ENCODE measurements around the gene SMARCA5. TPM values are rescaled to one million over a fixed set of nuclear protein-coding genes. Genes with fewer than 3 reads are reported as not detected.
A peak's percentile ranks its signal among the peaks of the same experiment; 100 is the strongest.

Gene SMARCA5
- total and polyA plus RNA-seq, 5 donors, result 14.9 to 39.0 (median 30.3) TPM

GRCh38 chr4:143538979-143539669 is 25.6 kb downstream of the SMARCA5 start:
- Histone ChIP-seq H3K9me3 (ENCODE audit: control insufficient read depth, low read length) (no peaks in the 10 kb centered on the region), H3K4me3 (ENCODE audit: low read length) (no peak overlapping the region), H3K27me3 (ENCODE audit: control insufficient read depth, insufficient read depth) (no peaks in the 10 kb centered on the region), H3K4me1 (ENCODE audit: control insufficient read depth, insufficient read depth, low read length) (no peaks in the 10 kb centered on the region), H3K27ac (ENCODE audit: low read length) (no peak overlapping the region)
- WGBS, result 90% methylated on average over 4 of the region's 4 CpGs
- intact Hi-C loops (cut with DNase I), result no loop called here
- no peak for ATAC-seq
- no peak for DNase-seq

- H3K4me3 ChIP-seq (ENCODE audit: low read length), result no peak overlapping the region
- no peak overlapping the region for H3K27ac ChIP-seq (ENCODE audit: low read length)
- no peaks in the 10 kb centered on the region for H3K27me3 ChIP-seq (ENCODE audit: control insufficient read depth, insufficient read depth)
- H3K9me3 ChIP-seq (ENCODE audit: control insufficient read depth, low read length), result no peaks in the 10 kb centered on the region
- ATAC-seq (no peak), DNase-seq (no peak)
- 99% methylated on average over 3 of the region's 3 CpGs for WGBS
- no peaks in the 10 kb centered on the region for H3K4me1 ChIP-seq (ENCODE audit: control insufficient read depth, insufficient read depth, low read length)
- intact Hi-C loops (cut with DNase I), result no loop called here
Measured at GRCh38 chr4:143539670-143540023, 26.1 kb downstream of the SMARCA5 start.

- no peaks in the 10 kb centered on the region for H3K27me3 ChIP-seq (ENCODE audit: control insufficient read depth, insufficient read depth)
- 86% methylated on average over 2 of the region's 2 CpGs for WGBS
- ATAC-seq (no peak), DNase-seq (no peak)
- no peak overlapping the region for H3K4me3 ChIP-seq (ENCODE audit: low read length)
- H3K27ac ChIP-seq (ENCODE audit: low read length), result no peak overlapping the region
- H3K4me1 ChIP-seq (ENCODE audit: control insufficient read depth, insufficient read depth, low read length), result no peaks in the 10 kb centered on the region
- H3K9me3 ChIP-seq (ENCODE audit: control insufficient read depth, low read length), result no peaks in the 10 kb centered on the region
- intact Hi-C loops (cut with DNase I), result no loop called here
Measured at GRCh38 chr4:143549928-143550327, 36.4 kb downstream of the SMARCA5 start.

GRCh38 chr4:143554728-143555597 is 41.5 kb downstream of the SMARCA5 start:
- H3K9me3 ChIP-seq (ENCODE audit: control insufficient read depth, low read length), result no peaks in the 10 kb centered on the region
- H3K27ac ChIP-seq (ENCODE audit: low read length), result no peak overlapping the region
- intact Hi-C loops (cut with DNase I), result no loop called here
- no peak for ATAC-seq
- 72% methylated on average over 4 of the region's 4 CpGs for WGBS
- H3K4me3 ChIP-seq (ENCODE audit: low read length), result no peak overlapping the region
- no peaks in the 10 kb centered on the region for H3K27me3 ChIP-seq (ENCODE audit: control insufficient read depth, insufficient read depth)
- DNase-seq, result no peak
- no peaks in the 10 kb centered on the region for H3K4me1 ChIP-seq (ENCODE audit: control insufficient read depth, insufficient read depth, low read length)

- intact Hi-C loops (cut with DNase I), result no loop called here
- no peak overlapping the region for H3K27ac ChIP-seq (ENCODE audit: low read length)
- no peak for ATAC-seq
- no peaks in the 10 kb centered on the region for H3K4me1 ChIP-seq (ENCODE audit: control insufficient read depth, insufficient read depth, low read length)
- DNase-seq, result no peak
- 82% methylated on average over 5 of the region's 5 CpGs for WGBS
- no peak overlapping the region for H3K4me3 ChIP-seq (ENCODE audit: low read length)
- no peaks in the 10 kb centered on the region for H3K9me3 ChIP-seq (ENCODE audit: control insufficient read depth, low read length)
- H3K27me3 ChIP-seq (ENCODE audit: control insufficient read depth, insufficient read depth), result no peaks in the 10 kb centered on the region
Measured at GRCh38 chr4:143555676-143556075, 42.2 kb downstream of the SMARCA5 start.

- no peak overlapping the region for H3K4me3 ChIP-seq (ENCODE audit: low read length)
- no peak for ATAC-seq
Measured at GRCh38 chr4:143558286-143558685, 44.8 kb downstream of the SMARCA5 start.

GRCh38 chr4:143558823-143559756 is 45.6 kb downstream of the SMARCA5 start:
- Histone ChIP-seq H3K9me3 (ENCODE audit: control insufficient read depth, low read length) (no peaks in the 10 kb centered on the region), H3K27me3 (ENCODE audit: control insufficient read depth, insufficient read depth) (no peaks in the 10 kb centered on the region), H3K4me1 (ENCODE audit: control insufficient read depth, insufficient read depth, low read length) (no peaks in the 10 kb centered on the region), H3K4me3 (ENCODE audit: low read length) (peak overlapping the region; percentile 43), H3K27ac (ENCODE audit: low read length) (peak overlapping the region; percentile 2)
- ATAC-seq, result peak; percentile 94 to 96
- peak; percentile 65 to 87 (median 85) for DNase-seq
- intact Hi-C loops (cut with DNase I), result no loop called here
- 1% methylated on average over 57 of the region's 57 CpGs for WGBS

More at GRCh38 chr4:143558286-143558685, 44.8 kb downstream of the SMARCA5 start:
- no peaks in the 10 kb centered on the region for H3K4me1 ChIP-seq (ENCODE audit: control insufficient read depth, insufficient read depth, low read length)
- intact Hi-C loops (cut with DNase I), result no loop called here
- no peaks in the 10 kb centered on the region for H3K9me3 ChIP-seq (ENCODE audit: control insufficient read depth, low read length)
- no peaks in the 10 kb centered on the region for H3K27me3 ChIP-seq (ENCODE audit: control insufficient read depth, insufficient read depth)
- no peak overlapping the region for H3K27ac ChIP-seq (ENCODE audit: low read length)
- DNase-seq, result no peak
- WGBS, result 71% methylated on average over 2 of the region's 2 CpGs

- intact Hi-C loops (cut with DNase I), result no loop called here
- H3K27ac ChIP-seq (ENCODE audit: low read length), result no peak overlapping the region
Measured at GRCh38 chr4:143559757-143560147, 46.2 kb downstream of the SMARCA5 start.

GRCh38 chr4:143564472-143564871 is 51.0 kb downstream of the SMARCA5 start:
- no peaks in the 10 kb centered on the region for H3K4me1 ChIP-seq (ENCODE audit: control insufficient read depth, insufficient read depth, low read length)
- no peak for DNase-seq
- ATAC-seq, result no peak
- intact Hi-C loops (cut with DNase I), result no loop called here
- no peaks in the 10 kb centered on the region for H3K27me3 ChIP-seq (ENCODE audit: control insufficient read depth, insufficient read depth)
- no peaks in the 10 kb centered on the region for H3K9me3 ChIP-seq (ENCODE audit: control insufficient read depth, low read length)
- H3K4me3 ChIP-seq (ENCODE audit: low read length), result no peak overlapping the region
- 91% methylated on average over 2 of the region's 2 CpGs for WGBS
- H3K27ac ChIP-seq (ENCODE audit: low read length), result no peak overlapping the region

More at GRCh38 chr4:143559757-143560147, 46.2 kb downstream of the SMARCA5 start:
- H3K4me3 ChIP-seq (ENCODE audit: low read length), result peak overlapping the region; percentile 43
- WGBS, result 51% methylated on average over 17 of the region's 17 CpGs
- no peaks in the 10 kb centered on the region for H3K9me3 ChIP-seq (ENCODE audit: control insufficient read depth, low read length)
- no peaks in the 10 kb centered on the region for H3K4me1 ChIP-seq (ENCODE audit: control insufficient read depth, insufficient read depth, low read length)
- ATAC-seq (peak; percentile 25 to 44), DNase-seq (peak in 1 of 3 donors; percentile 19)
- no peaks in the 10 kb centered on the region for H3K27me3 ChIP-seq (ENCODE audit: control insufficient read depth, insufficient read depth)

GRCh38 chr4:143575331-143575730 is 61.8 kb downstream of the SMARCA5 start:
- no peak for ATAC-seq

More at GRCh38 chr4:143575331-143575730, 61.8 kb downstream of the SMARCA5 start:
- no peaks in the 10 kb centered on the region for H3K4me1 ChIP-seq (ENCODE audit: control insufficient read depth, insufficient read depth, low read length)
- no peak overlapping the region for H3K27ac ChIP-seq (ENCODE audit: low read length)
- H3K27me3 ChIP-seq (ENCODE audit: control insufficient read depth, insufficient read depth), result no peaks in the 10 kb centered on the region
- H3K4me3 ChIP-seq (ENCODE audit: low read length), result no peak overlapping the region
- no peak for DNase-seq
- intact Hi-C loops (cut with DNase I), result no loop called here
- no peaks in the 10 kb centered on the region for H3K9me3 ChIP-seq (ENCODE audit: control insufficient read depth, low read length)

Measured in right cardiac atrium (tissue), 5 donors.